ENCODE results near the gene CMTM4.
"Not testable (repeated sequence)": the region's sequence is repeated elsewhere in the genome, so short reads cannot be mapped to it uniquely, and the experiment has no call there.

CMTM4 gene

GRCh38 chr16:66599726-66600125, 96.8 kb downstream of the CMTM4 start:
- no peak for TF ChIP-seq CTCF (conservative IDR thresholded peaks at IDR 0.05; ENCODE audit: low read length)
- no peak overlapping the region for H3K4me3 ChIP-seq (ENCODE audit: low read length)

GRCh38 chr16:66598111-66598510, 98.4 kb downstream of the CMTM4 start:
- DNase-seq (ENCODE audit: low read depth) = no peak
- H3K4me3 ChIP-seq (ENCODE audit: low read length) = no peak overlapping the region
- TF ChIP-seq CTCF (conservative IDR thresholded peaks at IDR 0.05; ENCODE audit: low read length) = no peak

More at GRCh38 chr16:66599726-66600125, 96.8 kb downstream of the CMTM4 start:
- DNase-seq (ENCODE audit: low read depth) = no peak

GRCh38 chr16:66596986-66597848, 99.3 kb downstream of the CMTM4 start:
- no peak overlapping the region for H3K4me3 ChIP-seq (ENCODE audit: low read length)
- no peak for DNase-seq (ENCODE audit: low read depth)
- no peak for TF ChIP-seq CTCF (conservative IDR thresholded peaks at IDR 0.05; ENCODE audit: low read length)

- DNase-seq (ENCODE audit: low read depth); H3K4me3 ChIP-seq (ENCODE audit: low read length): not testable (repeated sequence)
These were observed 100.0 kb downstream of the CMTM4 start for GRCh38 chr16:66596559-66596958.

GRCh38 chr16:66594739-66595138, 101.8 kb downstream of the CMTM4 start:
- H3K4me3 ChIP-seq (ENCODE audit: low read length) = no peak overlapping the region
- TF ChIP-seq CTCF (conservative IDR thresholded peaks at IDR 0.05; ENCODE audit: low read length) = no peak
- DNase-seq (ENCODE audit: low read depth) = no peak

- DNase-seq (ENCODE audit: low read depth) = no peak
- H3K4me3 ChIP-seq (ENCODE audit: low read length) = no peak overlapping the region
- no peak for TF ChIP-seq CTCF (conservative IDR thresholded peaks at IDR 0.05; ENCODE audit: low read length)
These were observed 103.7 kb downstream of the CMTM4 start for GRCh38 chr16:66592814-66593213.

- H3K4me3 ChIP-seq (ENCODE audit: low read length) = no peak overlapping the region
- no peak for TF ChIP-seq CTCF (conservative IDR thresholded peaks at IDR 0.05; ENCODE audit: low read length)
- DNase-seq (ENCODE audit: low read depth) = no peak
These were observed 104.3 kb downstream of the CMTM4 start for GRCh38 chr16:66592241-66592640.
